Smooth muscle cell of the brain vasculature (primary cell): ENCODE measurements around the gene SCRN2.

Experiments
- DNase-seq: peaks from one replicate; pipeline ENCODE4 v3.0.0-alpha.2; 2012; ENCODE audit warnings: low read depth, low spot score

SCRN2 gene

GRCh38 chr17:47806913-47807255 lies 34.2 kb downstream of the SCRN2 start:
- DNase-seq: no peak

- DNase-seq: no peak
Observed at GRCh38 chr17:47806026-47806912, 34.8 kb downstream of the SCRN2 start.

- DNase-seq: no peak
Observed at GRCh38 chr17:47804461-47804860, 36.6 kb downstream of the SCRN2 start.

GRCh38 chr17:47803751-47804150 lies 37.3 kb downstream of the SCRN2 start:
- no peak for DNase-seq

GRCh38 chr17:47803201-47803600 lies 37.9 kb downstream of the SCRN2 start:
- DNase-seq: no peak

- peak; percentile 17 for DNase-seq
Observed at GRCh38 chr17:47802341-47803022, 38.6 kb downstream of the SCRN2 start.

- no peak for DNase-seq
Observed at GRCh38 chr17:47801906-47802305, 39.2 kb downstream of the SCRN2 start.

- DNase-seq: no peak
Observed at GRCh38 chr17:47801176-47801765, 39.8 kb downstream of the SCRN2 start.

GRCh38 chr17:47800686-47801085 lies 40.4 kb downstream of the SCRN2 start:
- no peak for DNase-seq

GRCh38 chr17:47797797-47798196 lies 43.3 kb downstream of the SCRN2 start:
- no peak for DNase-seq

- DNase-seq: no peak
Observed at GRCh38 chr17:47792979-47793378, 48.1 kb downstream of the SCRN2 start.

GRCh38 chr17:47792457-47792856 lies 48.6 kb downstream of the SCRN2 start:
- no peak for DNase-seq

GRCh38 chr17:47791025-47791424 lies 50.0 kb downstream of the SCRN2 start:
- DNase-seq: no peak

GRCh38 chr17:47789611-47790561 lies 51.2 kb downstream of the SCRN2 start:
- DNase-seq: no peak
